HepG2 (cell line): ENCODE measurements around the gene AARS2. TPM values are rescaled to one million over a fixed set of nuclear protein-coding genes. Genes with fewer than 3 reads are reported as not detected.
A peak's percentile ranks its signal among the peaks of the same experiment; 100 is the strongest.

Experiments used
- ATF5 ChIP-seq: sonication (generic); formaldehyde crosslinking; IDR thresholded peaks from 2 replicates; pipeline ENCODE4 v1.4.0; 2020; ENCODE audit warnings: mild to moderate bottlenecking, low read depth, missing genetic modification reagents
- DNMT3B ChIP-seq: conservative IDR thresholded peaks from 2 replicates; pipeline ENCODE4 v1.6.1; 2016; ENCODE audit warnings: missing biosample characterization, control low read depth
- DPF2 ChIP-seq: sonication (generic); formaldehyde crosslinking; IDR thresholded peaks from 2 replicates; pipeline ENCODE4 v1.4.0; 2020; ENCODE audit warnings: mild to moderate bottlenecking, low read depth, missing genetic modification reagents, borderline replicate concordance
- FLYWCH1 ChIP-seq: sonication (generic); formaldehyde crosslinking; IDR thresholded peaks from 2 replicates; pipeline ENCODE4 v1.8.1; 2023; ENCODE audit warnings: mild to moderate bottlenecking, missing genetic modification reagents
- FOXM1 ChIP-seq: sonication (generic); formaldehyde crosslinking; IDR thresholded peaks from 2 replicates; pipeline ENCODE4 v1.5.0; 2020; ENCODE audit warnings: missing genetic modification reagents
- HHEX ChIP-seq: IDR thresholded peaks from 2 replicates; pipeline ENCODE4 v1.6.1; 2016; ENCODE audit warnings: control low read depth
- HMG20B ChIP-seq: conservative IDR thresholded peaks from 2 replicates; pipeline ENCODE4 v1.6.1; 2016; ENCODE audit warnings: missing genetic modification reagents, missing compliant biosample characterization
- HNRNPK ChIP-seq: fragments of 200-400 bp; formaldehyde crosslinking; IDR thresholded peaks from 2 replicates; pipeline ENCODE4 v1.6.1; 2018; ENCODE audit warnings: low read length, low read depth, moderate library complexity, mild to moderate bottlenecking; ENCODE audit not compliant: poor library complexity, severe bottlenecking
- ISL2 ChIP-seq: sonication (generic); formaldehyde crosslinking; IDR thresholded peaks from 2 replicates; pipeline ENCODE4 v1.5.0; 2020; ENCODE audit warnings: missing genetic modification reagents
- ISX ChIP-seq: sonication (generic); formaldehyde crosslinking; conservative IDR thresholded peaks from 2 replicates; pipeline ENCODE4 v1.5.0; 2020; ENCODE audit warnings: missing genetic modification reagents
- JUND ChIP-seq: sonication (generic); formaldehyde crosslinking; IDR thresholded peaks from 2 replicates; pipeline ENCODE4 v1.8.0; 2022; ENCODE audit warnings: mild to moderate bottlenecking, missing genetic modification reagents
- MBNL3 ChIP-seq: fragments of 250-450 bp; sonication (Bioruptor Pico); conservative IDR thresholded peaks from 2 replicates; pipeline ENCODE4 v1.8.0; 2022; ENCODE audit warnings: mild to moderate bottlenecking, inconsistent platforms
- RAD51 ChIP-seq: fragments of 450-650 bp; IDR thresholded peaks from 2 replicates; pipeline ENCODE4 v1.6.1; 2016; ENCODE audit warnings: borderline replicate concordance
- RFX1 ChIP-seq: fragments of 450-650 bp; IDR thresholded peaks from 2 replicates; pipeline ENCODE4 v1.6.1; 2017
- YY1 ChIP-seq: IDR thresholded peaks from 2 replicates; pipeline ENCODE4 v1.6.1; 2011; ENCODE audit warnings: low read length, low read depth, moderate library complexity, mild to moderate bottlenecking; ENCODE audit not compliant: insufficient read depth, insufficient replicate concordance
- ZBTB37 ChIP-seq: sonication (generic); formaldehyde crosslinking; IDR thresholded peaks from 2 replicates; pipeline ENCODE4 v1.4.0; 2020; ENCODE audit warnings: mild to moderate bottlenecking, missing genetic modification reagents
- ZC3H13 ChIP-seq: sonication (generic); formaldehyde crosslinking; IDR thresholded peaks from 2 replicates; pipeline ENCODE4 v1.8.1; 2023; ENCODE audit warnings: mild to moderate bottlenecking, missing genetic modification reagents, moderate library complexity
- ZNF10 ChIP-seq: sonication (generic); formaldehyde crosslinking; IDR thresholded peaks from 2 replicates; pipeline ENCODE4 v1.4.0; 2020; ENCODE audit warnings: mild to moderate bottlenecking, low read depth, missing genetic modification reagents, borderline replicate concordance
- ZNF138 ChIP-seq: sonication (generic); formaldehyde crosslinking; IDR thresholded peaks from 2 replicates; pipeline ENCODE4 v1.5.0; 2020; ENCODE audit warnings: mild to moderate bottlenecking, low read depth, missing genetic modification reagents
- ZNF20 ChIP-seq: sonication (generic); formaldehyde crosslinking; IDR thresholded peaks from 2 replicates; pipeline ENCODE4 v1.4.0; 2020; ENCODE audit warnings: mild to moderate bottlenecking, moderate library complexity, missing genetic modification reagents
- ZNF234 ChIP-seq: sonication (generic); formaldehyde crosslinking; conservative IDR thresholded peaks from 2 replicates; pipeline ENCODE4 v1.5.1; 2020; ENCODE audit warnings: mild to moderate bottlenecking, missing genetic modification reagents
- ZNF547 ChIP-seq: sonication (generic); formaldehyde crosslinking; IDR thresholded peaks from 2 replicates; pipeline ENCODE4 v1.5.1; 2020; ENCODE audit warnings: mild to moderate bottlenecking, missing genetic modification reagents
- ZNF605 ChIP-seq: sonication (generic); formaldehyde crosslinking; IDR thresholded peaks from 2 replicates; pipeline ENCODE4 v1.8.0; 2022; ENCODE audit warnings: mild to moderate bottlenecking, missing genetic modification reagents
- ZNF7 ChIP-seq: IDR thresholded peaks from 2 replicates; pipeline ENCODE4 v1.6.1; 2016; ENCODE audit warnings: missing biosample characterization, missing genetic modification reagents
- ZSCAN20 ChIP-seq: sonication (generic); formaldehyde crosslinking; IDR thresholded peaks from 2 replicates; pipeline ENCODE4 v1.4.0; 2020; ENCODE audit warnings: missing genetic modification reagents, mild to moderate bottlenecking, borderline replicate concordance
- polyA plus RNA-seq, 8 experiments: library from polyadenylated mRNA; depleted of rRNA in 3 of 8; stranded (reverse) in 7 of 8; unstranded in 1 of 8; fragments of >200 nt; fragmentation: Illumina TruSeq in 4 of 8; extraction: Trizol in 4 of 8; gene quantifications; 2 replicates each; pipeline versions ENCODE4 v1.2.1 to v1.2.3, GENCODE V29; 2011 to 2016; ENCODE audit warnings: low read depth in 4 of 8, missing spikeins in 1 of 8, mixed read lengths in 1 of 8; ENCODE audit not compliant: insufficient read depth in 1 of 8
- total RNA-seq, 5 experiments: library from RNA; depleted of rRNA; stranded (reverse); fragments of >200 nt; fragmentation: Illumina TruSeq; extraction: Trizol; gene quantifications; 2 replicates each; pipeline ENCODE4 v1.2.3, GENCODE V29; 2016; ENCODE audit warnings: low read depth in 1 of 5
- TF ChIP-seq, protein P1 (sequence below): sonication (generic); formaldehyde crosslinking; conservative IDR thresholded peaks from 2 replicates; pipeline ENCODE4 v1.8.0; 2022; ENCODE audit warnings: missing genetic modification reagents
- TF ChIP-seq, protein P2 (sequence below): sonication (generic); IDR thresholded peaks from 2 replicates; pipeline ENCODE4 v1.6.1; 2016; ENCODE audit warnings: low read depth, borderline replicate concordance

AARS2 gene
- total and polyA plus RNA-seq, 2 of the 13 experiments (the other 11 are each of a cell fraction or from before 2014, with no cell fraction given): 7.5 to 24.1 TPM

DNA sequence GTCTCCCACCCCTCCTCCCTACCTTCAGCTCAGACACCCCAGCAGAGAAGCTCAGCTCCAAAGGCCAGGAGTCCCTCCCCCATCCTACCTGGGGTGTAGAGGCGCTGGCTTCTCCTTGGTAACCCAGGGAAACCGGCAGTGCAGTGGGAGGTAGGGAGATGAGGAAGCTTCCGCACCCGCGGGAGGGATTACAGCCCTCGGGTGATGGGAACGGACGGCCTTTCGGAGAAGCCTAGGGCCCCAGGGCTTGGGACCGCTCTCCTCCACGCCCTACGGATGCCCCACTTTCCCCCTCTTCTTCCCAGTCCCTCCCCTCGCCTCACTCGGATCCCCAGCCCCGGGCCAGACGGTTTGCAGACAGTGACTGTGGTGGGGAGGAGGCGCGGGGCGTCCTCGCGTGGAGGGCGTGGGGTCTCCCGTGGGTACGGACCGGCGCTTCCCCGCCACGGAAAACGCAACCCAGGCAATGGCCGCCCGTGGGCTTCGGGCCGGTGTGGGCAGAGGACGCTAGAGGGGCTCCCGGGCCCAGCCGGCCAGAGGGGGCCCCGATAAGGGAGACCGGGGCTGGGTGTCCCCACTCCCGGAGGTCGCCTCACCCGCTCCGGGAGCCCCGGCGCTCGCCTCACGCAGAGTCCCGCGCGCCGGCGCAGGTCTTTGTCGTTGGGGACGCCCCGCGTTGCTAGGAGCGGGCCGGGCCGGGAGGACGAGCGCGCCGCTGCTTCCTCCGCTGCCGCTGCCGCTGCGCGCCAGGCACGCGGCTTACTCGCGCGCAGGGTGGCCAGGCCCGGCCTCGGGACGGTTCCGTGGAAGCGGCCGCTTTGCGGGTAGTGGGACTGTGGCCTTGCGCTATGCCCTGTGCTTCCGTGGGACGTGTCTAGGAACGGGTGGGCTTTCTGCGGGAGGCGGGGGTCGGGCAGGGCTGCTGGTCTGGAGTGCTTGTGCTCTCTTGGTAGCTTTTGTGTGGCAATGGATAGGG is 15.8 kb downstream of the AARS2 start (continued):
- TF ChIP-seq ATF5 (CRISPR knock-in tag): no peak
- TF ChIP-seq ZNF234 (CRISPR knock-in tag): no peak
- no peak for TF ChIP-seq FOXM1 (CRISPR knock-in tag)
- TF ChIP-seq, protein P1, sequence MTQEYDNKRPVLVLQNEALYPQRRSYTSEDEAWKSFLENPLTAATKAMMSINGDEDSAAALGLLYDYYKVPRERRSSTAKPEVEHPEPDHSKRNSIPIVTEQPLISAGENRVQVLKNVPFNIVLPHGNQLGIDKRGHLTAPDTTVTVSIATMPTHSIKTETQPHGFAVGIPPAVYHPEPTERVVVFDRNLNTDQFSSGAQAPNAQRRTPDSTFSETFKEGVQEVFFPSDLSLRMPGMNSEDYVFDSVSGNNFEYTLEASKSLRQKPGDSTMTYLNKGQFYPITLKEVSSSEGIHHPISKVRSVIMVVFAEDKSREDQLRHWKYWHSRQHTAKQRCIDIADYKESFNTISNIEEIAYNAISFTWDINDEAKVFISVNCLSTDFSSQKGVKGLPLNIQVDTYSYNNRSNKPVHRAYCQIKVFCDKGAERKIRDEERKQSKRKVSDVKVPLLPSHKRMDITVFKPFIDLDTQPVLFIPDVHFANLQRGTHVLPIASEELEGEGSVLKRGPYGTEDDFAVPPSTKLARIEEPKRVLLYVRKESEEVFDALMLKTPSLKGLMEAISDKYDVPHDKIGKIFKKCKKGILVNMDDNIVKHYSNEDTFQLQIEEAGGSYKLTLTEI (CRISPR knock-in tag): no peak
- TF ChIP-seq ZSCAN20 (CRISPR knock-in tag): no peak
- no peak for TF ChIP-seq MBNL3
- TF ChIP-seq ZNF138: no peak
- no peak for TF ChIP-seq ZNF20 (CRISPR knock-in tag)
- TF ChIP-seq RFX1: peak; percentile 58; the same call in 1 of the 2 replicates
- TF ChIP-seq DPF2 (CRISPR knock-in tag): no peak
- no peak for TF ChIP-seq HHEX (CRISPR knock-in tag)
- no peak for TF ChIP-seq ISL2 (CRISPR knock-in tag)
- TF ChIP-seq ZNF605: 0 out of 2 replicates have a peak, but pooled peaks have one; percentile 29
- TF ChIP-seq FLYWCH1: no peak
- TF ChIP-seq, protein P2, sequence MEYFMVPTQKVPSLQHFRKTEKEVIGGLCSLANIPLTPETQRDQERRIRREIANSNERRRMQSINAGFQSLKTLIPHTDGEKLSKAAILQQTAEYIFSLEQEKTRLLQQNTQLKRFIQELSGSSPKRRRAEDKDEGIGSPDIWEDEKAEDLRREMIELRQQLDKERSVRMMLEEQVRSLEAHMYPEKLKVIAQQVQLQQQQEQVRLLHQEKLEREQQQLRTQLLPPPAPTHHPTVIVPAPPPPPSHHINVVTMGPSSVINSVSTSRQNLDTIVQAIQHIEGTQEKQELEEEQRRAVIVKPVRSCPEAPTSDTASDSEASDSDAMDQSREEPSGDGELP: no peak
- no peak for TF ChIP-seq ZNF547 (CRISPR knock-in tag)
- peak; percentile 66 for TF ChIP-seq HNRNPK
- no peak for TF ChIP-seq ZBTB37 (CRISPR knock-in tag)
- TF ChIP-seq HMG20B (CRISPR knock-in tag): no peak
- no peak for TF ChIP-seq ZNF7 (CRISPR knock-in tag)
- no peak for TF ChIP-seq ZNF10 (CRISPR knock-in tag)
- peak; percentile 2 for TF ChIP-seq YY1
- no peak for TF ChIP-seq DNMT3B
- TF ChIP-seq RAD51: no peak
- TF ChIP-seq JUND (CRISPR knock-in tag): no peak
- no peak for TF ChIP-seq ISX (CRISPR knock-in tag)
- TF ChIP-seq ZC3H13 (CRISPR knock-in tag): peak; percentile 60; the same call in 1 of the 2 replicates
